ENCODE measurements around the gene HMGN5.

DNA sequence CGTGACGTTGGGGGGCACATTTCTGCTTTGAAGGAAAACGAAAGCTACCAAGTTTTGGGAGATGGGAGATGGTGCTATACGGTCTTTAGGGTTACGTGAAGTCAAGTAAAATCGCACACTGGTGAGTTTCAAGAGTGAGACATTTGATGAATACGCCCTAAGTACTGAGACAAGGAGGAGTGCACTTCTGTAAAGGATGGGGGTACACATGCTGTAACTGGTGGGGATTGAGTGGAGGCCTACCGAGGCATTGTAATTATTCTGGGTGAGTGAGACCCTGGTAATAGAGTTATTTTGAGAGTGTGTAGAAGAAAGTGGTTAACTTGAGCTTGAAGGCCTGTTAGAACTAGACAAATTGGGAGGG, 725 bp upstream of the HMGN5 start:
- TF ChIP-seq, protein P1, sequence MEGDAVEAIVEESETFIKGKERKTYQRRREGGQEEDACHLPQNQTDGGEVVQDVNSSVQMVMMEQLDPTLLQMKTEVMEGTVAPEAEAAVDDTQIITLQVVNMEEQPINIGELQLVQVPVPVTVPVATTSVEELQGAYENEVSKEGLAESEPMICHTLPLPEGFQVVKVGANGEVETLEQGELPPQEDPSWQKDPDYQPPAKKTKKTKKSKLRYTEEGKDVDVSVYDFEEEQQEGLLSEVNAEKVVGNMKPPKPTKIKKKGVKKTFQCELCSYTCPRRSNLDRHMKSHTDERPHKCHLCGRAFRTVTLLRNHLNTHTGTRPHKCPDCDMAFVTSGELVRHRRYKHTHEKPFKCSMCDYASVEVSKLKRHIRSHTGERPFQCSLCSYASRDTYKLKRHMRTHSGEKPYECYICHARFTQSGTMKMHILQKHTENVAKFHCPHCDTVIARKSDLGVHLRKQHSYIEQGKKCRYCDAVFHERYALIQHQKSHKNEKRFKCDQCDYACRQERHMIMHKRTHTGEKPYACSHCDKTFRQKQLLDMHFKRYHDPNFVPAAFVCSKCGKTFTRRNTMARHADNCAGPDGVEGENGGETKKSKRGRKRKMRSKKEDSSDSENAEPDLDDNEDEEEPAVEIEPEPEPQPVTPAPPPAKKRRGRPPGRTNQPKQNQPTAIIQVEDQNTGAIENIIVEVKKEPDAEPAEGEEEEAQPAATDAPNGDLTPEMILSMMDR (IDR thresholded peaks at IDR 0.05; ENCODE audit: low read depth, low read length, poor library complexity, severe bottlenecking): no peak
- TF ChIP-seq EZH2phosphoT487 (IDR thresholded peaks at IDR 0.05; ENCODE audit: borderline replicate concordance, low read length): no peak
